Heart left ventricle (tissue), 16 donors: ENCODE data around the gene RTN1. TPM values are rescaled to one million over a fixed set of nuclear protein-coding genes. Genes with fewer than 3 reads are reported as not detected.

Experiments
- ATAC-seq, 4 donors: fragments of 200-7000 bp; cut with Tn5 transposase; one replicate each; pipeline ENCODE4 v1.9.1; 2020 to 2022; ENCODE audit warnings: moderate library complexity in 4 of 4, mild to moderate bottlenecking in 3 of 4, moderate number of reproducible peaks in 1 of 4
- DNase-seq, 5 donors: peaks; one replicate each; pipeline ENCODE4 v3.0.0-alpha.2; 2020
- H3K27ac ChIP-seq, 12 donors: fragments of 200-600 bp; sonication (generic) in 4 of 12; one replicate each; pipeline versions ENCODE4 v1.5.0 to v1.8.0; 2016 to 2022; ENCODE audit warnings: mild to moderate bottlenecking in 2 of 12
- H3K27me3 ChIP-seq, 9 donors: fragments of 200-600 bp; sonication (generic) in 2 of 9; one replicate each; pipeline versions ENCODE4 v1.5.1 to v1.8.0; 2016 to 2022; ENCODE audit warnings: mild to moderate bottlenecking in 3 of 9
- H3K36me3 ChIP-seq, 9 donors: fragments of 200-600 bp; sonication (generic) in 2 of 9; one replicate each; pipeline versions ENCODE4 v1.5.0 to v1.8.0; 2018 to 2022; ENCODE audit warnings: mild to moderate bottlenecking in 2 of 9
- H3K4me1 ChIP-seq, 12 donors: fragments of 200-600 bp; sonication (generic) in 4 of 12; one replicate each; pipeline versions ENCODE4 v1.5.0 to v1.8.0; 2016 to 2022; ENCODE audit warnings: mild to moderate bottlenecking in 3 of 12
- H3K4me3 ChIP-seq, 12 donors: fragments of 200-600 bp; sonication (generic) in 4 of 12; one replicate each; pipeline versions ENCODE4 v1.5.0 to v1.8.0; 2017 to 2022; ENCODE audit warnings: mild to moderate bottlenecking in 9 of 12, moderate library complexity in 4 of 12
- H3K9me3 ChIP-seq, 12 donors: fragments of 200-600 bp; sonication (generic) in 4 of 12; one replicate each; pipeline versions ENCODE4 v1.5.0 to v1.8.0; 2016 to 2022; ENCODE audit warnings: mild to moderate bottlenecking in 1 of 12
- CTCF ChIP-seq, 12 donors: fragments of 200-600 bp; sonication (generic) in 4 of 12; IDR thresholded peaks; one replicate each; pipeline versions ENCODE4 v1.5.0 to v1.8.0; 2018 to 2022; ENCODE audit warnings: antibody characterized with exemption in 12 of 12, mild to moderate bottlenecking in 5 of 12
- POLR2A ChIP-seq, 2 donors: fragments of 450-650 bp; IDR thresholded peaks; one replicate each; pipeline ENCODE4 v1.6.1; 2017; ENCODE audit warnings: antibody characterized with exemption in 2 of 2, mild to moderate bottlenecking in 2 of 2, moderate library complexity in 2 of 2
- WGBS, 4 donors: extraction: QIAGEN DNeasy Blood & Tissue Kit in 2 of 4; methylation state at CpG; one replicate each; pipeline versions ENCODE4 v1.1.5 to v1.1.7; 2013 to 2018; 5-methylcytosine and 5-hydroxymethylcytosine counted together
- intact Hi-C, 10 donors: fragments of 100-400 bp; cut with DNase I; formaldehyde crosslinking; loops; one replicate each; pipeline versions ENCODE4 v1.11.1 to v1.14.2; 2022
- polyA plus RNA-seq, 2 donors: library from polyadenylated mRNA; stranded (reverse); fragments of 200-250 nt; gene quantifications; one replicate each; pipeline ENCODE4 v1.2.3, GENCODE V29; 2013
- total RNA-seq, 9 donors: library from RNA; depleted of rRNA in 2 of 9; stranded (reverse); fragments of >200 nt in 2 of 9; fragmentation: NEBNext Ultra II Directional in 3 of 9; extraction: Animal tissue kit (Norgen Biotek cat#: 25700) in 3 of 9; gene quantifications; one replicate each; pipeline versions ENCODE4 v1.1.0 to v1.2.4, GENCODE V29; 2016 to 2023
- donor health status: ischemic (EF 13 %, LVEDD 7.1; RV severe dilation, severe dysfunction).
- donor health status: healthy with polysubstance abuse.
- donor health status: DM: no; HTN: yes; CAD: no.
- donor health status: DM: no; HTN: no; CAD: no.
- donor health status: ischemic (EF 25% LVEDD 6.9; RV normal size, moderate dysfunction).
- donor health status: ischemic (EF 25% LVEDD 5.7; RV mildly dilated, moderate dysfunction).
- donor health status: healthy.
- donor health status: DM: yes; HTN: yes; CAD: no.
- donor health status: ischemic (EF 35%, LVEDD 5.7; RV mildly dilated, moderate dysfunction).
- donor health status: nonischemic (EF 11% LVEDD 7.7; RV severe dilation, severe dysfunction).
- donor health status: DM: yes; HTN: yes; CAD: no.
- donor health status: PGD.
- donor health status: ischemic (EF 29% LVEDD 5.4; RV normal size, mild dysfunction).
- donor health status: nonischemic (EF 23%, LVEDD 6.1; RV moderate dilation, normal function).

The RTN1 gene
- total and polyA plus RNA-seq, 11 donors, result 0.15 to 8.4 (median 0.90) TPM

GRCh38 chr14:59918824-59919569, 48.4 kb upstream of the RTN1 start:
- peak in 3 of 5 donors; percentile 9 to 26 (median 20) for DNase-seq
- WGBS, 4 donors, result 1 to 4% (median 1%) methylated on average over 18 of the region's 18 CpGs
- Histone ChIP-seq H3K9me3 (no peaks in the 10 kb centered on the region), H3K4me1 (peaks cover 0 to 14% (median 8%) of the 10 kb centered on the region in 12 donors), H3K27me3 (peaks cover 0 to 52% (median 8%) of the 10 kb centered on the region in 9 donors), H3K27ac (no peak overlapping the region), H3K36me3 (no peaks in the 10 kb centered on the region), H3K4me3 (peak overlapping the region in 11 of 12 donors; percentile 20 to 57 (median 49))
- intact Hi-C loops, result no loop called here
- ATAC-seq, result peak in 2 of 4 donors; percentile 59 to 61
- TF ChIP-seq CTCF (IDR thresholded peaks at IDR 0.05) (peak in 10 of 12 donors; percentile 16 to 55 (median 34)), POLR2A (IDR thresholded peaks at IDR 0.05) (no peak)

GRCh38 chr14:59913187-59913586, 42.6 kb upstream of the RTN1 start:
- Histone ChIP-seq H3K4me1 (no peaks in the 10 kb centered on the region), H3K27ac (no peak overlapping the region), H3K36me3 (no peaks in the 10 kb centered on the region), H3K27me3 (peaks cover 0 to 39% (median 7%) of the 10 kb centered on the region in 9 donors), H3K9me3 (no peaks in the 10 kb centered on the region), H3K4me3 (no peak overlapping the region)
- no peak for DNase-seq
- TF ChIP-seq POLR2A (IDR thresholded peaks at IDR 0.05) (no peak), CTCF (IDR thresholded peaks at IDR 0.05) (no peak)
- intact Hi-C loops, result no loop called here
- no peak for ATAC-seq
- WGBS, 4 donors, result 69 to 89% (median 82%) methylated on average over 1 of the region's 1 CpG

GRCh38 chr14:59912443-59912842, 41.9 kb upstream of the RTN1 start:
- 68 to 86% (median 78%) methylated on average over 2 of the region's 2 CpGs for WGBS, 4 donors
- intact Hi-C loops, result no loop called here
- H3K27me3 ChIP-seq, result peaks cover 0 to 36% (median 7%) of the 10 kb centered on the region in 9 donors
- H3K4me1 ChIP-seq, result no peaks in the 10 kb centered on the region
- DNase-seq, result no peak
- TF ChIP-seq CTCF (IDR thresholded peaks at IDR 0.05) (no peak), POLR2A (IDR thresholded peaks at IDR 0.05) (no peak)
- no peaks in the 10 kb centered on the region for H3K9me3 ChIP-seq
- no peak for ATAC-seq
- no peak overlapping the region for H3K4me3 ChIP-seq
- no peak overlapping the region for H3K27ac ChIP-seq
- H3K36me3 ChIP-seq, result no peaks in the 10 kb centered on the region

DNA sequence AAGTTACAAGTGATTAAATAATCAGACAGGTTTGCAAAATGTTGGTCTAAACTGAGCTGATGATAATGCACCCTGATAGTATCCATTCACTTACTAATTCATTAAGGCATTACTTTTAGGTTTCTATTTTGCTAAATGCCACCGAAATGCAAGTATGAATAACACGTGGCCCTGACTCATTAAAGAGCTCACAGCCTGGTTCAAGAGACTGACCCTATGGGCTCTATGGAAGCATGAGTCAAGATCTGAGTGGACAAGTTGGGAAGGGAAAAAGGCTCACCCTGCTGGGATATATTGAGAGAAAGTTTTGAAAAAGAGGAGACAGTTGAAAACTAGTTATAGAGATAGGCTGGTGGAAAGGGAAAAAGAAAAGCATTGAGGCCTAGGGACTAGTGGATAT, 34.6 kb upstream of the RTN1 start:
- ATAC-seq, result no peak

More for the DNA sequence above, 34.6 kb upstream of the RTN1 start:
- no peaks in the 10 kb centered on the region for H3K36me3 ChIP-seq
- whole genome bisulfite sequencing, 4 donors, result 66 to 77% (median 72%) methylated on average over 2 of the region's 2 CpGs
- H3K4me1 ChIP-seq, result no peaks in the 10 kb centered on the region
- H3K27ac ChIP-seq, result no peak overlapping the region
- no peak for TF ChIP-seq POLR2A (IDR thresholded peaks at IDR 0.05)
- TF ChIP-seq CTCF (IDR thresholded peaks at IDR 0.05), result no peak
- H3K4me3 ChIP-seq, result no peak overlapping the region
- peaks cover 0 to 9% (median 0%) of the 10 kb centered on the region in 12 donors for H3K9me3 ChIP-seq
- peaks cover 0 to 9% (median 0%) of the 10 kb centered on the region in 9 donors for H3K27me3 ChIP-seq
- no peak for DNase-seq
- intact Hi-C loops, result no loop called here
